HAP-1 (cell line): ENCODE results near the gene PTPN18.
"Not testable (repeated sequence)": the region's sequence is repeated elsewhere in the genome, so short reads cannot be mapped to it uniquely, and the experiment has no call there.

ENCODE experiments used
- DNase-seq, 2 experiments: peaks; one replicate each; pipeline ENCODE4 v3.0.0-alpha.2; 2016 to 2020; ENCODE audit warnings: low spot score in 2 of 2
- H3K27me3 ChIP-seq: fragments of 250-450 bp; sonication (Bioruptor Pico); 2 replicates; pipeline ENCODE4 v1.5.1; 2020; ENCODE audit warnings: low read depth, mild to moderate bottlenecking, moderate library complexity
- H3K36me3 ChIP-seq: fragments of 250-450 bp; sonication (Bioruptor Pico); replicated peaks from 2 replicates; pipeline ENCODE4 v1.5.1; 2020; ENCODE audit warnings: mild to moderate bottlenecking
- H3K4me1 ChIP-seq: fragments of 250-450 bp; sonication (Bioruptor Pico); 2 replicates; pipeline ENCODE4 v1.5.1; 2020; ENCODE audit warnings: mild to moderate bottlenecking
- H3K4me3 ChIP-seq: fragments of 250-450 bp; sonication (Bioruptor Pico); 2 replicates; pipeline ENCODE4 v1.5.1; 2020; ENCODE audit warnings: mild to moderate bottlenecking, moderate library complexity
- H3K9me3 ChIP-seq: fragments of 250-450 bp; sonication (Bioruptor Pico); 2 replicates; pipeline ENCODE4 v1.5.1; 2020; ENCODE audit warnings: mild to moderate bottlenecking, moderate library complexity
- in situ Hi-C: fragments of 300-500 bp; cut with MboI; formaldehyde crosslinking; loops from 3 replicates; pipeline ENCODE4 v1.14.3; 2020; ENCODE audit warnings: low sequenced_read_pairs, inconsistent platforms, mixed read lengths

Gene PTPN18

DNA sequence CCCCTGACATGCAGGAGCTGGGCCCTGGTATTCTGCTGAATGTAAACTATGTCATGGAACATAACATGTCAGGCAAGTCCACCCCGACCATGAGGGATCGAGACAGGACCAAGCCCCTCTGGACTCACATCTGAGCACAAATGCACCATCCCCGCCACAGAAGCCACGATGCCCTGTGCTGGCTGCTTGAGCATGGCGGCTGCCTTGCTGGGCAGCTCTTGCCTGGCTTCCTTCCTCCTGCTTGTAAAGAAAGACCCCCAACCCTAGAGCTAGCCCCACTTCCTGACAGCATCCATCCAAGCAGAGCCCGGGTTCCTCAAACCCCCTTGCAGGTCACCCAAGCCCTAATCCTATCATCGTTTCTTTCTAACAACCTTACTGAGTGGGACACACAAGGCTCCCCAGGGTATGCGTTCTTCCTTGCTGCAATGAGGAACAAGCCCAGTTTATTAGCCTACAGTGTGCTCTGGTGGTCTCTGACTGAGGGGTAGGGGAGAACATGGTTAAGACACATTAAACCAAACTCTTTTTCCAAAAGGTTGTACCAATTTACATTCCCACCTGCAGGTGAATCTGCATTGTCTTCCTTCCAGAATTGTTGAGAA is 26.6 kb downstream of the PTPN18 start:
- Histone ChIP-seq H3K9me3 (no peaks in the 10 kb centered on the region), H3K4me1 (no peaks in the 10 kb centered on the region), H3K27me3 (no peaks in the 10 kb centered on the region), H3K4me3 (no peak overlapping the region), H3K36me3 (no peaks in the 10 kb centered on the region)
- in situ Hi-C loops: no loop called here
- DNase-seq: no peak

DNA sequence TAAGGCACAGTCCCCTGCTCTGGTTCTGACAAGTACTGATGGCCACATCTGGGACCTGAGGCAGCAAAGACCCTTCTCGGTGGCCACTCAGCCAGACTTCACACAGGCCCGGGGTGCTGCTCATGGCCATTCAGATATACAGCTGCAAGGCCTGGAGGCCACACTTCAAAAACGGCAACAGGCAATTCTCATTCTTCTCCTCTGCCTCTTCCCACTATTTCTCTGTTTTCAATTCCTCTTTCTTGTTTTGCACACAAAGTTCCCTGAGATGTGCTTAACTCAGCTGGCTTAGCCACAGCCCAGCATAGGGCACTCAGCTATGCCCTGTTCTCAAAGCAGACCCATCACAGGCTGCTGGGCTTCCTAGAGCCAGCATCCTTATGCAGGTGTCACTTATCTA is 29.9 kb downstream of the PTPN18 start:
- Histone ChIP-seq H3K27me3 (no peaks in the 10 kb centered on the region), H3K36me3 (no peaks in the 10 kb centered on the region), H3K4me3 (no peak overlapping the region), H3K4me1 (no peaks in the 10 kb centered on the region), H3K9me3 (no peaks in the 10 kb centered on the region)
- no peak for DNase-seq
- in situ Hi-C loops: no loop called here

DNA sequence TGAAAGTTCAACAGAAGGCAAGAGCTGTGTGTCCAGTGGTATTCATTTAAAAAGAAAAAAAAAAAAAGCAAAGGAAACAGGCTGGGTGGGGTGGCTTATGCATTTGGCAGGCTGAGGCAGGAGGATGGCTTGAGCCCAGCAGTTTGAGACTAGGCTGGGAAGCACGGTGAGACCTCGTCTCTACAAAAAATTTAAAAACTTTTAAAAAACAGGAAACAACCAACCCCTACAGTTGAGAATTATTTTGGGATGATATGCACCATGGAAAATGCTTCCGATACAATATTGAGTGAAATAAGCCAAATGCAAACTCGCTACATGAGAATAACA is 31.2 kb downstream of the PTPN18 start:
- Histone ChIP-seq H3K4me3 (no peak overlapping the region), H3K4me1 (peaks cover 6% of the 10 kb centered on the region), H3K27me3 (no peaks in the 10 kb centered on the region), H3K9me3 (no peaks in the 10 kb centered on the region), H3K36me3 (no peaks in the 10 kb centered on the region)
- DNase-seq: no peak
- in situ Hi-C loops: no loop called here

- H3K36me3 ChIP-seq: no peaks in the 10 kb centered on the region
- H3K9me3 ChIP-seq: no peaks in the 10 kb centered on the region
- no peak overlapping the region for H3K4me3 ChIP-seq
- peaks cover 7% of the 10 kb centered on the region for H3K4me1 ChIP-seq
- H3K27me3 ChIP-seq: no peaks in the 10 kb centered on the region
- no peak for DNase-seq
- in situ Hi-C loops: no loop called here
These were observed 31.9 kb downstream of the PTPN18 start for GRCh38 chr2:130387804-130388203.

GRCh38 chr2:130388221-130388907 is 32.5 kb downstream of the PTPN18 start:
- H3K9me3 ChIP-seq: no peaks in the 10 kb centered on the region
- no peaks in the 10 kb centered on the region for H3K36me3 ChIP-seq
- in situ Hi-C loops: no loop called here
- DNase-seq: no peak
- H3K4me3 ChIP-seq: no peak overlapping the region
- peaks cover 7% of the 10 kb centered on the region for H3K4me1 ChIP-seq
- H3K27me3 ChIP-seq: no peaks in the 10 kb centered on the region

DNA sequence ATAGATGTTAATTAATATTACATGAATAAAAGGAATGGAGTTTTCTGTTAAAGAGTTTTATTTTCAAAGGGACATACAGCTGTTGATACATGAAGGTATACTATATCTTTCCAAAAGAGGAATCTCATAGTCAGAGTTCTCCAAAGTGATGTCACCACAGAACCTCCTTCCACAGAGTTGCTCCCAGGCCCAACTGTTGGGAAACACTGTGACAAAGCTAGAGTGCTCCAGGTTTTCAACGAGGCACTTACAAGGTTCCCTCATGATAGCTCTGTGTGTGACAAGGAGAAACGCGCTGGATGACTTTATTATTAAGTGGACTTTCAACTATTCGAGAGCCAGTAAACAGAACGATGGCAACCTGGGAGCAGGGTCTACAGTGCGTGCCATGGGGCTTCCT is 33.5 kb downstream of the PTPN18 start:
- DNase-seq: no peak
- H3K36me3 ChIP-seq: no peaks in the 10 kb centered on the region
- H3K4me1 ChIP-seq: peaks cover 7% of the 10 kb centered on the region
- no peak overlapping the region for H3K4me3 ChIP-seq
- no peaks in the 10 kb centered on the region for H3K27me3 ChIP-seq
- in situ Hi-C loops: no loop called here
- no peaks in the 10 kb centered on the region for H3K9me3 ChIP-seq

DNA sequence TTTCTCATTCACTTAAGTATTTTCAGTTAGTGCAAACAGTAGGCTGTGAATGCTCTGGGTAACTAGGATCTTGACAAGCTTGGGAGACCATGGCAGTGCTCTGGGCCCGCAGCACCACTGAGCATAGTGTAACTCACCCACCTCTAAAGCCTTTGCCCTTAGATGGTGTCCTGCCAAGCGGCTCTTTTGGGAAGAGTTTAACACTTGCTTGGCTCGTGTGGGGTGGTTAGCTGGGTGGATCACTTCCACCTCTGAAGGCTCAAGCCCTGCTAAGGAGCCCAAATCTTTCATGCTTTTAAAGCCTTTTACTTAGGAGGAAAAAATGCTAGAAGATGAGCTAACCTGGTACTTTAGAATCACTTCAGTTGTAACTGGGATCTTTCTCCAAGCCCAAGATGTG is 33.9 kb downstream of the PTPN18 start:
- H3K4me1 ChIP-seq: peaks cover 7% of the 10 kb centered on the region
- H3K4me3 ChIP-seq: no peak overlapping the region
- no peak for DNase-seq
- no peaks in the 10 kb centered on the region for H3K36me3 ChIP-seq
- in situ Hi-C loops: no loop called here
- H3K27me3 ChIP-seq: no peaks in the 10 kb centered on the region
- H3K9me3 ChIP-seq: no peaks in the 10 kb centered on the region

GRCh38 chr2:130390460-130391057 is 34.7 kb downstream of the PTPN18 start:
- in situ Hi-C loops: no loop called here

GRCh38 chr2:130391058-130391871 is 35.4 kb downstream of the PTPN18 start:
- Histone ChIP-seq H3K4me3 (peak overlapping the region; percentile 56), H3K9me3 (no peaks in the 10 kb centered on the region), H3K36me3 (no peaks in the 10 kb centered on the region), H3K4me1 (peaks cover 7% of the 10 kb centered on the region), H3K27me3 (no peaks in the 10 kb centered on the region)
- peak; percentile 59 to 89 for DNase-seq
- in situ Hi-C loops: no loop called here

More at GRCh38 chr2:130390460-130391057, 34.7 kb downstream of the PTPN18 start:
- peak overlapping the region; percentile 56 for H3K4me3 ChIP-seq
- H3K4me1 ChIP-seq: peaks cover 7% of the 10 kb centered on the region
- H3K36me3 ChIP-seq: no peaks in the 10 kb centered on the region
- no peaks in the 10 kb centered on the region for H3K27me3 ChIP-seq
- no peak for DNase-seq
- H3K9me3 ChIP-seq: no peaks in the 10 kb centered on the region

- DNase-seq: no peak
- H3K4me3 ChIP-seq: peak overlapping the region; percentile 56
- in situ Hi-C loops: no loop called here
These were observed 36.2 kb downstream of the PTPN18 start for GRCh38 chr2:130391872-130392670.

DNA sequence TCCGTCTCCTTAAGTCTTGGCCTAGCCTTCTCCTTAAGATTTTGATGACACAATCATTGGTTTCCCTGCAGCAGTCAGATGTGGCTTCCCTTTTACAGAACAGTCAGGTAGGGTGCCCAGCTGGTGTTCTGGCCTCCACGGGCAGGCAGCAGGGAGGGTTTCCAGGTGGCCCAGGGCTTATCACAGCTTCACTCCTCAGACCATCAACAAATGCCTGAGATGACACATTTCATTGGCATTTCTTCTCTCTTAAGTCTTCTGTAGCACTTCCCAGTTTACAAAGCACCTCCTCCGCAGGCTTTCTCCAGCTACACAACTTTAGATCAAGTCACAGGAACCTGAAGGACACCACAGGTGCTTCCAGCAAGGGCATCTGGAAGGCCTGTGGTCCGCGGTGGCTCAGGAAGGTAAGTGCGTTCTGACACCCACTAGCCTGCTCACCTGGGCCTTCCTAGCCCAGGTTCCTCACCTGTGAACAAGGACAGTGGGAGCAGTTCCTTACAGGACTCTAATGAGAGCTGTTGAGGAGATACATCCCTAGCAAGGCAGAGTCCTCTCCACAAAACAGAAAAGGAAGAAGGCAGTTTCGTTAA is 37.6 kb downstream of the PTPN18 start:
- Histone ChIP-seq H3K4me1 (peaks cover 12% of the 10 kb centered on the region), H3K9me3 (no peaks in the 10 kb centered on the region), H3K4me3 (no peak overlapping the region), H3K27me3 (no peaks in the 10 kb centered on the region), H3K36me3 (no peaks in the 10 kb centered on the region)
- no peak for DNase-seq
- in situ Hi-C loops: no loop called here

More at GRCh38 chr2:130391872-130392670, 36.2 kb downstream of the PTPN18 start:
- peaks cover 10% of the 10 kb centered on the region for H3K4me1 ChIP-seq
- H3K9me3 ChIP-seq: no peaks in the 10 kb centered on the region
- H3K27me3 ChIP-seq: no peaks in the 10 kb centered on the region
- H3K36me3 ChIP-seq: no peaks in the 10 kb centered on the region

DNA sequence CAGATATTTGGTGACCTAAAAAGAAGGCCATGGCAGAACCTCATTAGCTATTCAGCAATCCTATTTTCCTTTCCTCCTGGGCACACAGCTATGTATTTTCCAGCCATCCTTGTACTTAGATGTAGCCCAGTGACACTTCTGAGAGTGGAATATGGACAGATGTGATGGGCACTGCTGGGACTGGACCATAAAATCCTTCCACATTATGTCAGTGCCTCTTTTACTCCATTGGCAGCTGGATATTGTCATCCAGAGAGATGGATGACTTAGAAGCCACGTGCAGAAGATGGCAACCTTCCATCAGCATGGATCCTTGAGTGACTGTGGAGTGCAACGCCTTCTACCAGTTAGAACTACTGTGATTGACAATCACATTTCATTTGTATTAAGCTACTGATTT is 50.4 kb downstream of the PTPN18 start:
- DNase-seq, H3K27me3 ChIP-seq, H3K4me3 ChIP-seq, H3K36me3 ChIP-seq, H3K4me1 ChIP-seq, in situ Hi-C loops, H3K9me3 ChIP-seq: not testable (repeated sequence)

GRCh38 chr2:130416693-130417092 is 60.8 kb downstream of the PTPN18 start:
- H3K36me3 ChIP-seq, H3K4me1 ChIP-seq, in situ Hi-C loops, H3K27me3 ChIP-seq, H3K9me3 ChIP-seq, H3K4me3 ChIP-seq: not testable (repeated sequence)
- DNase-seq: peak in 1 of 2 experiments; percentile 50
